Hepatocyte (in vitro differentiated cells): ENCODE measurements around the gene SPOCD1. TPM values are rescaled to one million over a fixed set of nuclear protein-coding genes. Genes with fewer than 3 reads are reported as not detected.

Experiments
- DNase-seq: peaks from one replicate; pipeline ENCODE4 v3.0.0-alpha.2; 2016; ENCODE audit warnings: low spot score
- H2AFZ ChIP-seq: fragments of 200-600 bp; sonication (generic); 2 replicates; pipeline ENCODE4 v1.6.0; 2016; ENCODE audit warnings: antibody characterized with exemption, mild to moderate bottlenecking
- H3K27ac ChIP-seq: fragments of 200-600 bp; sonication (generic); 2 replicates; pipeline ENCODE4 v1.5.1; 2016; ENCODE audit warnings: mild to moderate bottlenecking
- H3K27me3 ChIP-seq: fragments of 200-600 bp; sonication (generic); 2 replicates; pipeline ENCODE4 v1.6.1; 2016
- H3K36me3 ChIP-seq: fragments of 200-600 bp; sonication (generic); replicated peaks from 2 replicates; pipeline ENCODE4 v1.5.1; 2016; ENCODE audit warnings: low read depth; ENCODE audit not compliant: insufficient read depth
- H3K4me1 ChIP-seq: fragments of 200-600 bp; sonication (generic); 2 replicates; pipeline ENCODE4 v1.5.1; 2016; ENCODE audit warnings: mild to moderate bottlenecking, moderate library complexity; ENCODE audit not compliant: insufficient read depth
- H3K4me2 ChIP-seq: fragments of 200-600 bp; sonication (generic); 2 replicates; pipeline ENCODE4 v1.6.0; 2016
- H3K4me3 ChIP-seq: fragments of 200-600 bp; sonication (generic); 2 replicates; pipeline ENCODE4 v1.5.1; 2016; ENCODE audit warnings: mild to moderate bottlenecking
- H3K79me2 ChIP-seq: fragments of 200-600 bp; sonication (generic); 2 replicates; pipeline ENCODE4 v1.6.0; 2017; ENCODE audit warnings: mild to moderate bottlenecking
- H3K9me2 ChIP-seq: fragments of 200-600 bp; sonication (generic); replicated peaks from 2 replicates; pipeline ENCODE4 v1.6.0; 2017; ENCODE audit warnings: mild to moderate bottlenecking; ENCODE audit not compliant: insufficient read depth
- H3K9me3 ChIP-seq: fragments of 200-600 bp; sonication (generic); 2 replicates; pipeline ENCODE4 v1.5.1; 2016; ENCODE audit warnings: low read depth, mild to moderate bottlenecking
- H4K20me1 ChIP-seq: fragments of 200-600 bp; sonication (generic); 2 replicates; pipeline ENCODE4 v1.6.0; 2016; ENCODE audit warnings: mild to moderate bottlenecking; ENCODE audit not compliant: insufficient read depth, poor library complexity, severe bottlenecking
- EZH2 ChIP-seq: fragments of 200-600 bp; sonication (generic); IDR thresholded peaks from 2 replicates; pipeline ENCODE4 v1.6.1; 2016; ENCODE audit warnings: antibody characterized with exemption, mild to moderate bottlenecking, borderline replicate concordance
- EZH2phosphoT487 ChIP-seq: fragments of 200-600 bp; sonication (generic); IDR thresholded peaks from one replicate; pipeline ENCODE4 v1.6.1; 2018; ENCODE audit warnings: antibody characterized with exemption, mild to moderate bottlenecking, low read depth, moderate library complexity; ENCODE audit not compliant: unreplicated experiment, severe bottlenecking
- WGBS: methylation state at CpG from one replicate; pipeline ENCODE4 v1.1.6; 2016; ENCODE audit warnings: low lambda C conversion rate; ENCODE audit errors: missing lambda C conversion rate; 5-methylcytosine and 5-hydroxymethylcytosine counted together
- polyA plus RNA-seq: library from polyadenylated mRNA; unstranded; fragments of >200 nt; fragmentation: Nextera tagmentation; extraction: Ambion mirVana; gene quantifications from 2 replicates; pipeline ENCODE4 v1.2.1, GENCODE V29; 2016
- total RNA-seq: library from RNA; depleted of rRNA; stranded (reverse); fragments of >200 nt; gene quantifications from 2 replicates; pipeline ENCODE4 v1.2.3, GENCODE V29; 2014
- TF ChIP-seq, protein P1 (sequence below): fragments of 200-600 bp; sonication (generic); IDR thresholded peaks from 2 replicates; pipeline ENCODE4 v1.5.1; 2016; ENCODE audit warnings: antibody characterized with exemption, mild to moderate bottlenecking; ENCODE audit not compliant: poor library complexity

The SPOCD1 gene
- total and polyA plus RNA-seq, 2 experiments from 2014 or later = 1.4 to 2.8 TPM

DNA sequence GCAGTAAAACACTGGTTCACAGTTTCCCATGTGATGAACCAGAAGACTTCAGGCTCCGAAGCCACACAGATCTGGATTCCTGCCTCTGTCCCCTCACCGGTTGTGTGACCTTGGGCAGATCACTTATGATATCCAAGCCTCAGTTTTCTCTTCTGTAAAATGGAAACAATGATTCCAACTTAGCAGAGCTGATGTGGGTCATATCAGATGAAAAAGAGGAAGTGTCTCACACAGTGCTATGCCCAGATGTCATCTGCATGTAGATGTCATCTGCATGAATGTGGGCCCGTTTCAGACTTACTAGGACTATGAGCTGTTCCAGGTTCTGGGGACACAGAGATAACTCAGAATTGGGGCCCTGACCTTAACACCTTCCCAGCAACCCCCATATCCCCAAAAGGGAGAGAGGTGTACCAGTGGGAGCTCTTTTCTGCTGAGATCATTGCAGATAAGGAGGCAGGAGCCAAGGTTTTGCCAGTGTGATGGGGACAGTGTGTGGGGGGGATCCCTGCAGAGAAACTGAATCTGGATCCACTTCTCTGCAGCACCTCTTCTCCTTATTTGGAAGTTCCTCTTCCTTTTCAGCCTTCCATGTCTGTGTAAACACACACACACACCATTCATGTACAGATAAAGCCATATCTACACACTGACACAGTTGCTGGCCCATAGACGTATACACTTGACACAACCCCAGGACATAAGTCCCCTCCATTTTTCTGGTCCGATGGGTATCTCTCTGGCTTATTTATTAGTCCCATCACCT is 46.7 kb downstream of the SPOCD1 start:
- Histone ChIP-seq H3K27ac (no peak overlapping the region), H3K27me3 (peaks cover 46% of the 10 kb centered on the region), H3K4me1 (peaks cover 31% of the 10 kb centered on the region), H4K20me1 (no peaks in the 10 kb centered on the region), H3K9me2 (no peaks in the 10 kb centered on the region), H2AFZ (no peak overlapping the region), H3K79me2 (no peaks in the 10 kb centered on the region), H3K4me2 (no peak overlapping the region), H3K9me3 (no peaks in the 10 kb centered on the region), H3K4me3 (no peak overlapping the region), H3K36me3 (no peaks in the 10 kb centered on the region)
- WGBS = 59% methylated on average over 5 of the region's 5 CpGs
- no peak for TF ChIP-seq EZH2phosphoT487
- no peak for TF ChIP-seq EZH2
- TF ChIP-seq, protein P1, sequence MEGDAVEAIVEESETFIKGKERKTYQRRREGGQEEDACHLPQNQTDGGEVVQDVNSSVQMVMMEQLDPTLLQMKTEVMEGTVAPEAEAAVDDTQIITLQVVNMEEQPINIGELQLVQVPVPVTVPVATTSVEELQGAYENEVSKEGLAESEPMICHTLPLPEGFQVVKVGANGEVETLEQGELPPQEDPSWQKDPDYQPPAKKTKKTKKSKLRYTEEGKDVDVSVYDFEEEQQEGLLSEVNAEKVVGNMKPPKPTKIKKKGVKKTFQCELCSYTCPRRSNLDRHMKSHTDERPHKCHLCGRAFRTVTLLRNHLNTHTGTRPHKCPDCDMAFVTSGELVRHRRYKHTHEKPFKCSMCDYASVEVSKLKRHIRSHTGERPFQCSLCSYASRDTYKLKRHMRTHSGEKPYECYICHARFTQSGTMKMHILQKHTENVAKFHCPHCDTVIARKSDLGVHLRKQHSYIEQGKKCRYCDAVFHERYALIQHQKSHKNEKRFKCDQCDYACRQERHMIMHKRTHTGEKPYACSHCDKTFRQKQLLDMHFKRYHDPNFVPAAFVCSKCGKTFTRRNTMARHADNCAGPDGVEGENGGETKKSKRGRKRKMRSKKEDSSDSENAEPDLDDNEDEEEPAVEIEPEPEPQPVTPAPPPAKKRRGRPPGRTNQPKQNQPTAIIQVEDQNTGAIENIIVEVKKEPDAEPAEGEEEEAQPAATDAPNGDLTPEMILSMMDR = no peak
- DNase-seq = no peak

DNA sequence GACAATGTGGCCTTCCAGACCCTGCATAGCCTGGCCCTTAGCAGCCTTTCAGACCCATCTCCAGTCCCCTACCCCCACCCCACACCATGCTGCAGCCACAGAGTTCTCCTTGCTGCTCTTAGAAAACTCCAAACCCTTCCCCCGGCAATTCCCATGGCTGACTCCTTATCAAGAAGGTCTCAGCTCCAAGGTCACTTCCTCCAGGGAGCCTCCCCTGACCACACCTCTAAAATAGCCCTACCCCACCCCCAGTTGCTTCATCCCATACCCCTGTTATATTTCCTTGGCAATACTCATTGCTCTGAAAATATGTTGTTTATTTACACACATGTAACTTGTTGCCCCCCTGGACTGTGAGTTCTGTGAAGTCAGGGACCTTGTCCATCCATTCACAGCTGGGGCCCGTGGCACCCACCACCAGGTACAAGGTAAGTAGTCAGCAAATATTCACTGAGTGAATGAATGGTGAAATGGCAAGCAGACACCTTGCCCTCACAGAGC is 47.4 kb downstream of the SPOCD1 start:
- H3K4me2 ChIP-seq = no peak overlapping the region
- TF ChIP-seq EZH2 (no peak), EZH2phosphoT487 (no peak)
- TF ChIP-seq, protein P1 = no peak
- H3K27ac ChIP-seq = no peak overlapping the region

DNA sequence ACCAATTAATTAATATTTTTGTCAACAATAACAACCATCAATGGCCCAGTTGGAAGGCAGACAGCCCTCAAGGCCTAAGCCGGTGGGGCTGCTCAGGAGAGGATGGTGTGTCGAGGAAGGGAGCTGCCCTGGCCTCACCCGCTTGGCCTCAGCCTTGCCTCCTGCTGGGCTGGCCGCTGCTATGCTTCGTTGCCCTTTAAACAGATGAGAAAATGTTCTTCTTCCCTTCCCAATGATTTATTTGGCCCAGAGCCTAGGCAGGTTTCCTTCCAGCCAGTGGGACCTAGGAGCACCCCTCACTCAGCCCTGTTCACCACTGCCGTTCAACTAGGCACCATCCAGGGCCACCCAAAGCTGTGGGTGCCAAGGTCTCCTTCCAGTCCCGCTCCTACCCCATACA is 48.6 kb downstream of the SPOCD1 start:
- Histone ChIP-seq H4K20me1 (no peaks in the 10 kb centered on the region), H3K9me3 (no peaks in the 10 kb centered on the region), H3K4me2 (no peak overlapping the region), H3K4me1 (peaks cover 29% of the 10 kb centered on the region), H3K9me2 (no peaks in the 10 kb centered on the region), H3K79me2 (no peaks in the 10 kb centered on the region), H3K36me3 (no peaks in the 10 kb centered on the region), H3K4me3 (no peak overlapping the region), H2AFZ (no peak overlapping the region), H3K27me3 (peaks cover 30% of the 10 kb centered on the region), H3K27ac (no peak overlapping the region)
- no peak for DNase-seq
- no peak for TF ChIP-seq EZH2
- no peak for TF ChIP-seq EZH2phosphoT487
- TF ChIP-seq, protein P1 = no peak
- 80% methylated on average over 7 of the region's 7 CpGs for WGBS

More for the DNA sequence above, 47.4 kb downstream of the SPOCD1 start:
- Histone ChIP-seq H3K9me3 (no peaks in the 10 kb centered on the region), H3K27me3 (peaks cover 39% of the 10 kb centered on the region), H3K36me3 (no peaks in the 10 kb centered on the region), H3K4me1 (peaks cover 34% of the 10 kb centered on the region), H3K9me2 (no peaks in the 10 kb centered on the region), H3K4me3 (no peak overlapping the region), H3K79me2 (no peaks in the 10 kb centered on the region), H2AFZ (no peak overlapping the region), H4K20me1 (no peaks in the 10 kb centered on the region)
- no peak for DNase-seq
- WGBS = 67% methylated on average over 2 of the region's 2 CpGs
